Measurements from ENCODE around the gene MKNK1.

- TF ChIP-seq POLR2AphosphoS5 (IDR thresholded peaks at IDR 0.05) = no peak
- TF ChIP-seq, protein P1, sequence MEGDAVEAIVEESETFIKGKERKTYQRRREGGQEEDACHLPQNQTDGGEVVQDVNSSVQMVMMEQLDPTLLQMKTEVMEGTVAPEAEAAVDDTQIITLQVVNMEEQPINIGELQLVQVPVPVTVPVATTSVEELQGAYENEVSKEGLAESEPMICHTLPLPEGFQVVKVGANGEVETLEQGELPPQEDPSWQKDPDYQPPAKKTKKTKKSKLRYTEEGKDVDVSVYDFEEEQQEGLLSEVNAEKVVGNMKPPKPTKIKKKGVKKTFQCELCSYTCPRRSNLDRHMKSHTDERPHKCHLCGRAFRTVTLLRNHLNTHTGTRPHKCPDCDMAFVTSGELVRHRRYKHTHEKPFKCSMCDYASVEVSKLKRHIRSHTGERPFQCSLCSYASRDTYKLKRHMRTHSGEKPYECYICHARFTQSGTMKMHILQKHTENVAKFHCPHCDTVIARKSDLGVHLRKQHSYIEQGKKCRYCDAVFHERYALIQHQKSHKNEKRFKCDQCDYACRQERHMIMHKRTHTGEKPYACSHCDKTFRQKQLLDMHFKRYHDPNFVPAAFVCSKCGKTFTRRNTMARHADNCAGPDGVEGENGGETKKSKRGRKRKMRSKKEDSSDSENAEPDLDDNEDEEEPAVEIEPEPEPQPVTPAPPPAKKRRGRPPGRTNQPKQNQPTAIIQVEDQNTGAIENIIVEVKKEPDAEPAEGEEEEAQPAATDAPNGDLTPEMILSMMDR (IDR thresholded peaks at IDR 0.05) = no peak
Observed at GRCh38 chr1:46585312-46585938, 18.6 kb downstream of the MKNK1 start.

Measured in esophagus muscularis mucosa (tissue), 3 donors.